RCC 7860 (cell line): Measurements from ENCODE around the gene IL2RA.

Experiments
- DNase-seq: peaks from one replicate; pipeline ENCODE4 v3.0.0-alpha.2; 2015; ENCODE audit warnings: low spot score
- FAIRE-seq: peaks from 2 replicates; lab custom pipeline; 2012; peaks lifted over from hg19 to GRCh38; lab: Jason Lieb, UNC

IL2RA gene

DNA sequence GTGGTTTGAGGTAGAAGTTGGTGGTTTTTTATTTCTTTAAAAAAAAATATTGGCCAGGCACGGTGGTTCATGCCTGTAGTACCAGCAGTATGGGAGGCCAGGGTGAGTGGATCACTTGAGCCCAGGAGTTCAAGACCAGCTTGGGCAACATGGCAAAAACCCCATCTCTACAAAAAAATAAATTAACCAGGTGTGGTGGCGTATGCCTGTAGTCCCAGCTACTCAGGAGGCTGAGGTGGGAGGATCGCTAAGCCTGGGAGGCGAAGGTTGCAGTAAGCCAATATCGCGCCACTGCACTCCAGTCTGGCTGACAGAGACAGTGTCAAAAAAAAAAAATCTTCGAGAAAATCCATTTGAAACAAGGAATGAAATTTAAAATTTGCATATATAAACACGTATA, 1.1 kb downstream of the IL2RA start:
- FAIRE-seq (no peak), DNase-seq (no peak)

GRCh38 chr10:6059506-6059905, 2.7 kb downstream of the IL2RA start:
- no peak for DNase-seq
- no peak for FAIRE-seq

DNA sequence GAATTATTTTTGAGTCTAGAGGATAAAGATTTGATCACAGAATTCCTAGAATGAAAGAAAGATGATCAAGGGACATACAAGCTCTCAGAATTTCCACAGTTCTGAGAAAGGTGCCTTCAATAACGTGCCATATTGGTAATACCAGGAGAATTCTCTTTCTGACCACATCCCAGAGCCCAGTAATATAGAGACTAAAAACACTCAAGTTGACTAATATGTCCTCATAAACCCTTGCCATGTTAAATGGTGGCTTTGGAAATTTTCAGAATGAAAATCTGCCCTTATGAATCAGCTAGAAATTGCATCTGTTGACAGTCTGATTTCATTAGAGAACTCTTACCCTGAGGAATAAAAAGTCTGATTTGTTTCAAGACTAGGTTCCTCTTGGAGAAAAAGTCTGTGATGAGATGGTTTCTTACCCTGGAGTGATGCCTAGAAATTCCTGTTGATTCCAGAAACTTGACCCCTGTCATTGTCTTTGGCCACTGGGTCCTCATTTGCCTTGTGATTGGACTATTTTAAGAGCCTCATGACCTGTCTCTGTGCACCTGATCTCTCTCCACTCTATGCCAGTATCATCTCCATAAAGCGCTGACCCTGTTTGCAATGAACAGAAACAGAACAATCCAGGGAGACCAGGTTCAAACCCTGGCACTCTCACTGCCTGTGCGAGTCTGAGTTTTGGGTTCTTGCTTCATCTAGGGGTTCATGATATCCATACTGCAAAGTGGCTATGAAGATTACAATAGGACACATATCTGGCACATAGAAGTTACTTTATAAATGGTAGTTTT, 3.3 kb downstream of the IL2RA start:
- FAIRE-seq (no peak), DNase-seq (no peak)

DNA sequence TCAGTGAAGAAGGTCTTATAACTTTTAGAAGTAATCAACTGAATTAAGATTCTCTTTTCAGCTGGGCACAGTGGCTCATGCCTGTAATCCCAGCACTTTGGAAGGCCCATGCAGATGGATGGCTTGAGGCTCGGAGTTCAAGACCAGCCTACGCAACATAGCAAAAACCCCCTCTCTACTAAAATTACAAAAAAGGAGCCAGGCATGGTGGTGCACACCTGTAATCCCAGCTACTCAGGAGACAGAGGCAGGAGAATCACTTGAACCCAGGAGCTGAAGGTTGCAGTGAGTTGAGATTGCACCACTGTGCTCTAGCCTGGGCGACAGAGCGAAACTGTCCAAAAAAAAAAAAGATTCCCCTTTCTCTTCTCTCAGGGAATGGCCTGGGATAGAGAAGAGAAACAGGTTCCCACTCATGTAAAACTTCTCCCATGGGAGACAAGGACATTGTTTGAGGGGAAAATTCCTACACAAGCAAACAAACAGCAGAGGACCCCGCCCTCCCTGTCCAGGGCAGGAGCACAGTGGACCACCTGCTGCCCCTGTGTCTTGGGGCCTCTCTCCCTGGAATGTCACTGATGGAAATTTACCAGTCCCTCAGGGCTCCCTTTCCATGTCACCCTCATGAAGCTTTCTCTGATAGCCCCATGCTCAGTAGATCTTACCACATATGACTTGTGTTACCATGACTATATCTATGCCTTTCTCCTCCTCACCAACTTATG, 5.6 kb downstream of the IL2RA start:
- no peak for FAIRE-seq
- DNase-seq = no peak

DNA sequence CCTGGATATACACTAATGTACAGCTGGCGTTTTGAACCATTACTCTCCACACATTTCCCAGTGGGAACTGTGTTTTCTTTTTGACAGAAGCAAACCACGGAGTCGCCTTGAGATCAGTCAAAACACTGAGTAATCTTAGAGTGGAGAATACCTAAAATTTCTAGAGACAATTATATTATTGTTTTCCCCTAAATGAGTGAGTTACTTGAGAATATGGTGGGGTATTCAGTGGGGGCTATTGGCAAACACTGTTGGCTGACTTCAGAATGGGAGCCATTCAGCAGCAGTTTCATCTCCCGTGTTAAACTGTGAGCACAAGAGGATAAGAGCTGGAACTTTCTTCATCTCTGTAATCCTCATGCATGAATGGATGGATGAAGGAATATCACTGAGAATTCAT, 6.2 kb downstream of the IL2RA start:
- no peak for DNase-seq

GRCh38 chr10:6054884-6055283, 7.3 kb downstream of the IL2RA start:
- no peak for DNase-seq
- FAIRE-seq = no peak

More for the DNA sequence above, 6.2 kb downstream of the IL2RA start:
- no peak for FAIRE-seq

DNA sequence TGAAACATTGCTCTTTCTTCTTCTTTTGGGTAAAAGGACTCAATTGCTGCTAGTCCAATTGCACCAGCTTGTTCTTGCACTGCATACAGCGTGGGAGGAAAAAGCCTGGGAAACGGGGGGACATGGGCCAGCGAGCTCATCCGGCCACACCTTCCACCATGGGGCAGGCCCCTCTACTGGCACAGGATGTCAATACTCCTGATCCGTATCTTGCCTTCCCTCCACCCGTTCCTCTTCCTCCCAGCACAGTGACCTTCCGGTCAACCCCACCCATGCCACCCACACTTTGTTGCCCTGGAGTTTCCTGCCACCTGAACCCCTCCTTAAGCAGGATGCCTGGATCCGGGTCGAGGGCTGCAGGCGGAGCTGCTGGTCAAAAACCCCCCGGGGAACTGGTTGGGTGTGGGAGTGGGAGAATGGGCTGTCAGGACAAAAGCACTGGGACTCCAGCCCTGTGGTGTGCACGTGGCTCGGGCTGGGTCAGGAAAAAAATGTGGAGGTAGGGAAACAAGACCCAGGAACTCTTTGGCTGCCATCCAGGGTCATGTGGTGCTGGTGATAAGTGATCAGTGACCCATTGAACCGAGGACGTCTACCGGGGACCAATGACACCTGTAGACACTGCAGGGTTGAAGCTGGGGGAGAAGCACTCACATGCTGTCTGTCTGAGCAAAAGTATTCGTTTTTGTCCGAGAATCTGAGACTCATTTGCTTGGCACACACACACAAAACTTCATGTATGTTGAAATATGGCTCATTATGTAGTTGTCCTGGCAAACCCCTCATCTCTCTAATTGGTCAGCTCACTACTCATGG, 8.1 kb downstream of the IL2RA start:
- FAIRE-seq = no peak
- DNase-seq = no peak

- FAIRE-seq (no peak), DNase-seq (no peak)
These were observed 8.9 kb downstream of the IL2RA start for GRCh38 chr10:6053303-6053702.

DNA sequence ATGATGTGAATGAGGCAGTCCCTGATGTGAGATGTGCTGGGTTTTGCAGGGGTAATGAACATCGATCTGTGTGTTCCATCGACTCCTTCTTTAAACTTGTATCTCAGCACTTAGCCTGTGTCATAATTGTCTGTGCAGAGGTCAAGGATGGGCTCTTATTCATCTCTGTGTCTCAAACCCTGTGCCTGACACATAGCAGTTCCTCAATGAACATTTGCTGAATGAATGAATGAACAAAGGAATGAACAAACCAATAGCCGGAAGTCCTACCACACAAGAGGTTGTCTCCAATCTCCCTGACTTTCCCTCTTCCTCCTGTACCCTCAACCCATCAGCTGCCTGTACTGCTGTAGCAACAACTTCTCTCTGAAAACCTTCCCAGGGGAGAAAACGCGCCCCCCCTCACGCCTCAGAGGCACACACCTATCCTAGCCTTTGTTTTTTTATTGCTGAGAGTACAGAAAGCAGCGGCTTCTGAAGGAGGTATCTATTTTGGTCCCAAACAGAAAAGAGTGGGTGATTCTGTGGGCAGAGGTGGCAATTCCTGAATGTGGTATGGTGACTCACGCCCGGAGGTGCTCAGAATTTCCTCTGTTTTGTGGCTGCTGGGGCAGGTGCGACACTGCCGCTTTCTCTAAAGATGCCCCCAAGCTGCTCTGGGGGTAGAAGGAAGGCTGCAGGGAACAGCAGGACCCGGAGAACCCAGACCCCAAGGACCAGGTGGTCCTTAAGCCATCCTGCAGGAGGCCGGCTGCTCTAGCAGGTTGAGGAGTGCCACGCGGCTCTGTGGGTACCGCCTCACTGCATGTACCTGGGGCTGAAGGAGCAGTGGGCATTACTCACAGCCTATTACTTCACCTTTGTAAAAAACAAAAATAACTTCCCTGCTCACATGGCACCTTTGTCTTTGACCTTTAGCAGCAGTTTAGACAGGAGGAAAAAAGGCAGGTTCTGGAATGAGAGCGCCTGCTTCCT, 9.6 kb downstream of the IL2RA start:
- FAIRE-seq = no peak
- no peak for DNase-seq

GRCh38 chr10:6050801-6051445, 11.2 kb downstream of the IL2RA start:
- FAIRE-seq (no peak), DNase-seq (no peak)

DNA sequence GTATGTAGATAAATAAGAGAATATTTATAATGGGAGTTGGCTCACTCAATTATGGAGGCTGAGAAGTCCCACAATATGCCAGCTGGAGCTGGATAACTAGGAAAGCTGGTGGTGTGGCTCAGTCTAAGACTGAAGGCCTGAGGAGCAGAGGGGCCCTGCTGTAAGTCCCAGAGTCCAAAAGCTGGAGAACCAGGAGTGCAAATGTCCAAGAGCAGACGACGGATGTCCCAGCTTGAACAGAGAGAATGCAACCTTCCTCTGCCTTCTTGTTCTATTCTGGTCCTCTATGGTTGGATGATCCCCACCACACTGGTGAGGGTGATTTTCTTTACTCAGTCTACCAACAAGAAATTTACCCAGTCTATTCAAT, 13.2 kb downstream of the IL2RA start:
- DNase-seq (no peak), FAIRE-seq (no peak)

GRCh38 chr10:6048281-6049030, 13.7 kb downstream of the IL2RA start:
- FAIRE-seq = no peak
- no peak for DNase-seq

- DNase-seq (no peak), FAIRE-seq (no peak)
These were observed 14.3 kb downstream of the IL2RA start for GRCh38 chr10:6047847-6048246.

DNA sequence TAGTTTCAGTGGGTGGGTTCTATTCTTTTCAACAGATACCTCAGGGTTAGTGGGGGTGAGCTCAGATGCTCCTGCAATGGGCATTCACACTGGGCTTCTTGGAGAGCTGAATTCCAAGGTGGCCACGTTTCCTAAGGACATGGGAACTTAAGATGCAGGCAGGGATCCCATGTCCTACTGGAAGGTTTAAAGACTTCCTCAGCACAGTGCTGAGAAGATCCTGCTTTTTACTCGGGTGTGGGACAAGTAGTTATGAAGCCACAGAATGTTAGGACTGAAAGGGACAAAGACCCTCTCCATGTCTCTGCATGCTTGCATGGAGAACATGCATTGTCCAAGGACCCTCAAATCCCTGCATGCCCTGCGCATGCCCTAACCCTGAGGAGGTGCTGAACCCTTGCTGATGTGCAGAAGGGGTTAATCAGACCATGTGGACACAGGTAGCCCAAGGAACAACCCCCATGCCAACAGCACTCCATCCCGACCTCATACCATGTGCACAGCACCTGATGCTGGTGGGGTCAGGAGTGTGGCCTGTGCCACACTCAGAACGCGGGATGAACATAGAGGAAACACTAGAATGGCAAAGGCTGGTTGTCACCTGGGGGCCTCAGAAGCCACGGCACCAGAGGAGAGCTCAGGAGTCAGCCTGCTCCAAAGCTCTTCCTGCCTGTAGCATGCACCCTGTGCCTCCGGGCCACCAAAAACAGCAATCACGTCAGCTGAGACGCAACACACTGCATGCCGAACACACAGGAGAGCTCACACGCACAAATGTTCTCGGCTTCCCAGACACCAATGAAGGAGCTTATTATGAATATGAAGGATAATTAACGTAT, 15.2 kb downstream of the IL2RA start:
- no peak for DNase-seq
- FAIRE-seq = no peak

DNA sequence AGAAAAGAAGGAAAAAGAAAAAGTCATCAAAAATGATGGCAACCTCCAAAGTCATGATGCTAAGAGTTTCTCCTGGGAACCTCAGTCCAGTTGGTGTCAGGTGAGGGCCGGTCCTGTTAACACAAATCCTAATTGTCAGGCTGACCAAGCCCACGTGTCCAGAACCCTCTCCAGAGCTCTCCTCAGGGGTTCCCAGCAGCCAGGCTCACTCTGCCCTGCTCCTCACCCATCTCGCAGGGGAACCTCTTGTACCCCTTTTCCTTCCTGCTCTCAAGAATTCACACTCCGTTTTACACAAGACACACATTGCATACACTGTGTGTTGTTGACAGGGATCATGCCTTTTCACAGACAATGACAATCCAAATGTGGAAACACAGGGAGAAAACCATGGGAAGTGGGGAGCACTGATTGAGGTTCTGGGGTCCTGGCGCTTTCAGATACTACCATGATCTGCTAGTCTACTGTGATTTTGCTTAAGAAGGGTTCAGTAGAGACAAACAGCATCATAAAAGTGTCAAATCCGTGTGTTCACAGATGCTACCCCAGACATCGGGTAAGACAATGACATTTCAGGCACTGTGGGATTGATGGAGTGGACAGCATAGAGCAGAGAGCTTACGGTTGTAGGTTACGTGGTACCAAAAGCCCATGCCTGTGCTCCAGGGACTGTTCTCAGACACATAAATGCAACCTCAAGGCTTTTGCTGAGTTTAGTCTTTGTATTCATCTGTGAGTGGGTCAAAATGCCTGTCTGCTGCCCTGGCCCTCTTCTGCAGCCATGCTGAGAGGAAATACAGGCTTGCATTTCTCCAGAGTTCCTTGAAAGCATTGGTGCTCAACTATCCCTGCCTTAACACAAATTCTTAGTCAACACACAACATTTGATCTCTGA, 16.0 kb downstream of the IL2RA start:
- no peak for DNase-seq
- FAIRE-seq = no peak

DNA sequence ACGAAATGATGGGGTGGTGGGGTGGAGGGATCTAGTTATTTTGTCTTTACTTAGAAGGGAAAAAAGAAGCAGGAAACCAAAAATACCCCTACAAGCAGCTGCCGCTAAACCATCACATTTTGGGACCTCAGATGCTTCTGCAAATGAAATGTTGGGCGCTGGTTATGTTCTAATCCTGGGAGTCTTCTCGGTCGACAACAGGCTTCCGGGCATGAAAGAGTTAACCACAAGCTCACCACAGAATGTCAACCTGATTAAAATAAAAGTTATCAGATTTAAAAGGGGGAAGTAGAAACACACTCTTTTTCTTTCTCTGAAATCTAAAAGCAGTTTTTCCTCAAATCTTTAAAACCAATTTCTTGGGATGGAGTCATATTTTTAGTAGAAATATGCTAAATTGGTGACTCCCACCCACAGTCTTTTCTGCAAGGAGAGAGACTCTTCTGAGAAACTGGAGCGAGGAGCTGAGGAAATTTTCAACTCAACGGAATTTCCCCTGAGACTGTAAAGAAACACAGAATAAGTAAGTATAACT, 16.8 kb downstream of the IL2RA start:
- FAIRE-seq (no peak), DNase-seq (no peak)

- no peak for FAIRE-seq
These were observed 17.3 kb downstream of the IL2RA start for GRCh38 chr10:6044751-6045313.

More at GRCh38 chr10:6044751-6045313, 17.3 kb downstream of the IL2RA start:
- no peak for DNase-seq
